Left cardiac atrium (tissue), 4 donors: Measurements from ENCODE around the gene STIM1. TPM values are rescaled to one million over a fixed set of nuclear protein-coding genes. Genes with fewer than 3 reads are reported as not detected.

Experiments
- ATAC-seq, 2 donors: fragments of 200-7000 bp; cut with Tn5 transposase; one replicate each; pipeline ENCODE4 v1.9.1; 2020; ENCODE audit warnings: mild to moderate bottlenecking in 2 of 2, moderate library complexity in 2 of 2
- DNase-seq: peaks from one replicate; pipeline ENCODE4 v3.0.0-alpha.2; 2020
- intact Hi-C, 2 donors: fragments of 100-400 bp; cut with DNase I; formaldehyde crosslinking; loops; one replicate each; pipeline versions ENCODE4 v1.14.1 to v1.15.1; 2022 to 2023
- total RNA-seq, 2 donors: library from RNA; stranded (reverse); fragmentation: NEBNext Ultra II Directional; extraction: Animal tissue kit (Norgen Biotek cat#: 25700); gene quantifications; one replicate each; pipeline ENCODE4 v1.2.1, GENCODE V29; 2021
- donor health status: DM: no; HTN: yes; CAD: no.
- donor health status: DM: no; HTN: yes; CAD: no; lungs with severe emphysema.
- donor health status: DM: yes; HTN: yes; CAD: no.
- donor health status: Dilated cardiomyopathy.

Gene STIM1
- total RNA-seq, 2 donors from 2014 or later: 21.4 to 25.8 TPM

DNA sequence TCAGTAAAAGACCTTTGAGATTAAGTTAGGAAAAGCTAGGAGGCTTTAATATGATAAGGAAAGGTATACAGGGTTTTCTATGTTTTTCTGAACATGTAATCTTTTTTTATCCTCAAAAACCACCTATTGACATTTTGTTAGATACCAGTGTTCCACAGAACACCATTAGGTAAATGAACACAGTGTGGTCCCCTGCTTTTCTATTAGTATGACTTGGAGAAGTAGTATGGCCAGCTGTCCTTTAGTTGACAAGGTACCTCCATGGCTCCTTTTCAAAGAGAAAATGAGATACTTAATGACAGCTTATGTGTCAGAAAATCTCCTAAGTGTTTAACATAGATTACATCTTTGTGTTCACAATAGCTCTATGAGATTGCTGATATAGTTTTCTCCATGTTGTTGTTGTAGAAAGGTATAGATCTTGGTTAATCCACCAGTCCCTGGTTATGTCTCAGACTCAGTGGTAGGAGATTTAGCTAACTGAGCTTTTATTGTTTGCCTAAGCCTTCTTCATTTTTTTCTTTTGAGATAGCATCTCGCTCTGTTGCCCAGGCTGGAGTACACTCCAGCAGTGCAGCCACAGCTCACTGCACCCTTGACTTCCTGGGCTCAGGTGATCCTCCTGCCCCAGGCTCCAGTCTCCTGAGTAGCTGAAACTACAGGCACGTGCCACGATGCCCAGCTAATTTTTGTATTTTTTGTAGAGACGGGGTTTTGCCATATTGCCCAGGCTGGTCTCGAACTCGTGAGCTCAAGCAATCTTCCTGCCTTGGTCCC, 46.0 kb downstream of the STIM1 start:
- intact Hi-C loops: no loop called here
- no peak for ATAC-seq
- DNase-seq: no peak

DNA sequence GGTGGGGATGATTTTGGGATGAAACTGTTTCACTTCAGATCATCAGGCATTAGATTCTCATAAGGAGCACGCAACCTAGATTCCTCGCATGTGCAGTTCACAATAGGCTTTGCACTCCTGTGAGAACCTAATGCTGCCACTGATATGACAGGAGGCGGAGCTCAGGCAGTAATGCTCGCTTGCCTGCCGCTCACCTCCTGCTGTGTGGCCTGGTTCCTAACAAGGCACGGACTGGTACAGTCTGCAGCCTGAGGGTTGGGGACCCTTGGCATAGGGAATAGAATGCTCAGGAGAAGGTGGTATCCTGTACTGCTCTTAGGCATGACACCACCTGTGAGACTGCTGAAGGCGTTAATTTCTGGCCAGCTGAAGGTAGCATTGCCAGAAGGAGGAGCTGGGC, 47.0 kb downstream of the STIM1 start:
- DNase-seq (no peak), ATAC-seq (no peak)
- intact Hi-C loops: no loop called here

DNA sequence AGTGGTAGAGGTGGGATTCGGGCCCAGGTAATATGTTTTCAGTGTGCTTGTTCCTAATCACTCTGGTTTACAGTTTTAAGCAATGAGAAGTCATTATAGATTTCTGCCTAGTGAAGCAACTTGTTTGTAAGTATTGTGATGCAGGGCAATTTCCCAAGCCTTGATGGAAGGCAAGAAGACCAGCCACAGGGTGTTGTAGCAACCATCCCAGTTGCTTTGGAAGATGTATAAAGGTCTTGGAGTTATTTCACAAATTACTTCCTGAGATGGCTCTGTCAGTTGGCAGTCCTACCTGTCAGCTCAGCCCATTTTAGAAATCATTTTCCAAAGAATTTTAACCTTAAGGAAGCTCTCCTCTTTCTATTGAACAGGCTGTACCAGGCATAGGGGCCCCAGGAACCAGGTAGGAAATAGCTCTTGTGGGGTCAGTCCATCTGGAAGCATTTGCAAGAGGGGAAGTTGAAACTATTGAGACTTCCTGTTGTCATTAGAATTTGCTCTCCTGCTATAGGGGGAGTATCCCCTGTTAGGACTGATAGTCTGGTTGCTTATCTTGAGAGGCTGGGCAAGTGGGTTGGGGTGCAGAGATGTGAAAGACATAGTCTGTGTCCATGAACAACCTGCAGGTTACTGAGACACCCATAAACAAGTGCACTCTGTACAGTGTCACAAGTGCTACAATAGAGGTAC, 47.9 kb downstream of the STIM1 start:
- DNase-seq: no peak
- intact Hi-C loops: no loop called here
- ATAC-seq: no peak

DNA sequence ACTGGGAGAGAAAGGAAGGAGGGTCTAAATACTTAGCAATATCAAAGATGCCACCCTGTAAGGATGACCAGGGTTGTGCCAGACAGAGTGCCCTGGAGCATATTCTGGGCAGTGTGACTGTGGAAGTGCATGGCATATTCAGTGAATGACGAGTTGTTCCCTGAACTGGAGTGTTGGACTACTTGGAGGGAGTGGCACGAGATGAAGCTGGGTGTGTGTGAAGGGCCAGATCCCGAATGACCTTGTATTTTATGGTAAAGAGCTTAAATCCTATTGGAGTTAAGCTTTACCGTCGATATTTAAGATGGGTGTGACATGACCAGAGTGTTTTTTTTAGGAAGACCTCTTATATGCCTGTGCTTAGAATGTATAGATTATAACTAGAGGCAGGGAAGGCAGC, 48.8 kb downstream of the STIM1 start:
- DNase-seq (no peak), ATAC-seq (no peak)
- intact Hi-C loops: no loop called here

DNA sequence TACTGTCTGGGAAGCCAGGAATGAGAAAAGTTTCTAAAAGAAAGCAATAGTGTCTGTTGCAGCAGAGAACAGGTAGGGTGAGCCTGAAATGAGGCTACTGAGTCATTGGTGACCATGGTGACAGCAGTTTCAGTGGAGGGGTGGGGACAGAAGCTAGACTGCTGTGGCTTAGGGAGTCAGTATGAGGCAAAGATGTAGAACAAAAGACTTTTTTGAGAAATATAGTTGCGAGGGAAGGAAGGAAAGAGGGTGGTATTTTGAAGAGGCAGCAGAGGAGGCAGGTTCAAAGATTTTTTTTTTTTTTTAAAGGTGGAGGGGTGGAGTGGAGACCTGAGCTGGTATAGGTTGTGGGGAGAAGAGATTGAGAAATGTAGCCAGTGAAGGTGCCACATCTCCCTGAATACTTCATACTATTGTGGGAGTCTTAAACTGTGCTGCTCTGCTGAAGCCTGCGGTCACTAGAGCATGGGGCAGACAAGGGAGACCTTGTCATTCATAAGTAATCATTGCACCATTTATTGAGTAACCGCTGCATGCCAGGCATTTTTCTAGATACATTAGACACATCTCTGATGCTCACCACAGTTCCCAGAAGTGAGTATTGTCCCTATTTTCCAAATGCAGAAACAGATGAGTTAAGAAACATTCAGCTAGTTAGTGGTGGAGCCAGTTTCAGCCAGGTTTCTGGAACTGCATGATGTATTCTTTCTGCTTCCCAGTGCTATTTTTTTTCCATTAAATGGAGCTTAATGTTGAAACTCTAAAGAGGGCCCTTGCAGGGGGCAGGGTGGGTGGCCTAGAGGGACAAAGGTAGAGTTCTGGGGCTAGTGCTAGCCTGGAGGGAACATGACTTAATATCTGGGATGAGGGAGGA, 49.9 kb downstream of the STIM1 start:
- DNase-seq (no peak), ATAC-seq (peak; percentile 63 to 65)
- intact Hi-C loops: no loop called here

DNA sequence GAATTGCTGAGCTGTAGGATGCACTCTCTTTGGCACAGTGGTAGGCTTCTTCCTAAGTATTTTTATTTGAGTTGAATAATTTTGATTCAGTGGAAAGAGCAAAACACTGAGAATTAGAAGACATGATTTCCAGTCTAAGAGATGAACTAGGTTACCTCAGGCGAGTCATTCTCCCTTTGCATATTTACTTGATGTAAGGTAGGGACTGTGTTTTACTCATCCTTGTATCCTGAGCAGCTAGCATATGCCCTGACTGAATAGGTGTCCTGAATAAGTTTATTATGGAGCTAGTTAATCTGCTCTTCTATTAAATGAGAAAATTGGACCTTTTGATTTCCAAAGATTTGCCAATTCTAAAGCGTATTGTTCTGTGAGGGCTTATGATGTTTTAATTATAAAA, 50.7 kb downstream of the STIM1 start:
- intact Hi-C loops: no loop called here
- DNase-seq (no peak), ATAC-seq (peak in 1 of 2 donors; percentile 23)

DNA sequence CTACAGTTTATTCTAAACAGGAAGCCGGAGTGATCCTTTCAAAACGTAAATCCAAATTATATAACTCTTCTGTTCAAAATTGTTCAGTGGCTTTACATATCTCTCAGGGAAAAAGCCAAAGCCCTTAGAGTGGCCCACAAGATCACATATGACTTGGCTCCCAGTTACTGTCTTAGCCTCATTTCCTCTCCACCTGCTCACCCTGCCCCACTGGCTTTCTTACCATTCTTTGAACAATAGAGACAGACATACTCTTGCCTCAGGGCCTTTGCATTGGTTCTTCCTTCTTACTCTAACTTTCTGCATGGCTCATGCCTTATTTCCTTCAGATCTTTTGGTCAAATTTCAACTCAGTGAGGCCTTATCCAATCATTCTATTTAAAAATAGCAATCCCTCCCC, 52.1 kb downstream of the STIM1 start:
- no peak for ATAC-seq
- intact Hi-C loops: no loop called here
- DNase-seq: no peak

DNA sequence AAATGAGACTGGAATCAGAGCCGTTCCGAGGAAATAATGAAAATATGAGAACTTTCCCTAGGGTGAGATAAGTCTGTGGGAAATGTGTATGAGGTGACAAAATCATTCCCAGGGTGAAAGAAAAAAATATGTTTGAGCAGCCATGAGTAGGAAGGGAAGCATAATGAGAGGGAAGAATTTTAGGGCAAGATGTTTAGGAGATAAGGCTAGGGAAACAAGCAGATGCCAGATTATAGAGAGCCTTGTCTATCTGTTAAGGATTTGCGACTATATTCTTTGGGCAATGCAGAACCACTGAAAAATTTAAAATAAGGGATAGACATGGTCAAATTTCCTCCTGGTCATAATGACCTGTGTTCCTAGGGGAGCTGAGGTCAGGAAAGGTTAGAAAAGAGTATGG, 54.4 kb downstream of the STIM1 start:
- ATAC-seq: no peak
- intact Hi-C loops: no loop called here
- DNase-seq: no peak

DNA sequence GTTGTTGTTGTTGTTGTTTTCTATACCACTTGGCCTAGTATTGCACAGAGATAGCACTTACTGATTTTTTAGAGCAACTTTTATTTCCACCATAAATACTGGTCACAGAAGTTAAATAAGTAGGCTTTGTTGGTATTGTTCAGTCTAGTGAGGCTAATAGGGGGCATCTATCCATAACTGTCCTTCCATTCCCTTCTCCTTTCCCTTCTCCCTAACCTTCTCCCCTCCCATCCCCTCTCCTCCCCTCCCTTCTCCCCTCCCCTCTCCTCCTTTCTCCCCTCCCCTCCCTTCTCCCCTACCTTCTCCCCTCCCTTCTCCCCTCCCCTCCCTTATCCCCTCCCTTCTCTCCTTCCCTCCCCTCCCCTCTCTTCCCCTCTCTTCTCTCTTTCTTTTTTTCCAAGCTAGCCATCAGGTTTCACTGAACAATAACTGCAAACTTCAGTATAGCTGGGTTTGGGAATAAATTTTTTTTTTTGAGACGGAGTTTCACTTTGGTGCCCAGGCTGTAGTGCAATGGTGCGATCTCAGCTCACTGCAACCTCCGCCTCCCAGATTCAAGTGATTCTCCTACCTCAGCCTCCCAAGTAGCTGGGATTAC, 56.5 kb downstream of the STIM1 start:
- no peak for ATAC-seq
- no peak for DNase-seq
- intact Hi-C loops: no loop called here

DNA sequence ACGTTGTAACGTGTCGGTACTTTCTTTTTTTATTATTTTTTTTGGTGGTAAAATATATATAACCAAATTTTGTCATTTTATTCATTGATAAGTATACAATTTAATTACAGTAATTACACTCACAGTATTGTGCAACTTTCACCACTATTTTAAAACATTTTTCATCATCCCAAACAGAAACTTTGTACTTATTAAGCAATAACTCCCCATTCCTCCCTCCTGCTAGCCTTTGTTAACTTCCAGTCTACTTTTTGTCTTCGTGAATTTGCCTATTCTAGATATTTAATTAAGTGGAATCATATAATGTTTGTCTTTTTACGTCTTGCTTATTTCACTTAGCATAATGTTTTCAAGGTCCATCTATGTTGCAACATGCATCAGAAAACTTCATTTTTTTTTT, 58.5 kb downstream of the STIM1 start:
- ATAC-seq (no peak), DNase-seq (no peak)
- intact Hi-C loops: no loop called here

DNA sequence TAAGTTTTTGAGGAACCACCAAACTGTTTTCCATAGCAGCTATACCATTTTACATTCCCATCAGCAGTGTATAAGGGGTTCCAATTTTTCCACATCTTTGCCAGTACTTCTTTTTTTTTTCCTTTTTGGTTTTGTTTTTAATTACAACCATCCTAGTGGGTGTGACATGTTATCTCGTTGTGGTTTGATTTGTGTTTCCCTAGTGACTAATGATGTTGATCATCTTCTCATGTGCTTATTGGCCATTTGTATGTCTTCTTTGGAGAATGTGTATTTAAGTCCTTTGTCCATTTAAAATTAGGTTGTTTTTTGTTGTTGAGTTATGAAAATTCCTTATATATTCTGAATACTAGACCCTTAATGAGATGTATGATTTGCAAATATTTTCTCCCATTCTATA, 59.3 kb downstream of the STIM1 start:
- DNase-seq: no peak
- intact Hi-C loops: no loop called here
- ATAC-seq: no peak

DNA sequence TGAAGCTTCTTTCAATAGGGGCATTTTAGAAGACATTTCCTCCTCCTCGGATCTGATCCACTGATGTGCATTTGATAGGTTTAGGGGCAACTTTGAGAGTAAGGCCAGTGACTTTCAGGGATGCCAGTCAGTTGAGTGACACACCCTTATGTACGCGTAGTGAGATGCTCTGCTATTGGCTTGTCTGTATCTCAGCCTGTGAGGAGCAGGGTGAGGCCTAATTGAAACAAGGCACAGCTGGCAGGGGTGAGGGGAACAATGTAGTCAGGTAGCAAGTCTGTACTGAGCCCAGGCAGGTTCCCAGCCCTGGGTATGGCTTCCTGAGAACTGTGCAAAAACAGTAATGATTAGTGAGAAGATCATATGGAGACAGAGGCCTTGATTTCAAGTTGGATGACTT, 61.5 kb downstream of the STIM1 start:
- intact Hi-C loops: no loop called here
- DNase-seq (no peak), ATAC-seq (no peak)

DNA sequence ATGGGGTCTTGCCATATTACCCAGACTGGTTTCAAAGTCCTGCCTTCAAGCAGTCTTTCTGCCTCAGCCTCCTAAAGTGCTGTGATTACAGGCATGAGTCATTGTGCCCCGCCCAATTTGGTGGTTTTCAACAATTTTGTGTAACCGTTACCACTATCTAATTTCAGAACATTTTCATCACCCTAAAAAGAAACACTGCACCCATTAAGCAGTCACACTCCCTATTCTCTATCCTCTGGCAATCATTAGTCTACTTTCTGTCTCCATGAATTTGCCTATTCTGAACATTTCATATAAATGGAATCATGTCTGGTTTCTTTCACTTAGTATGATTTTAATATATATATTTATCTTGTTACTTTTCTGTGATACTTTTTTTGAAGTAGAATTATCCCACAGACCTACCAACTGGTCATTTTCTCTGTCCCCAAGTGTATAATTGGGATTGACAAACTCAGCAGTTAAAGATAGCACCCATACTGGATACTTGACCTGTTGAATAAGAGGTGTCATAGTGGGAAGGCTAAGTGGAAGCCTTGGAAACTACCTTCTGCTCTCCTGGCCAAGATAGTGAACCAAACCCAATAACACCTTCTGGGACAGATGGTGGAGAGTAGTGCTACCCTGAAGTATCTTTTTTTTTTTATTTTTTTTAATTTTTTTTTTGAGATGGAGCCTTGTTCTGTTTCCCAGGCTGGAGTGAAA, 64.8 kb downstream of the STIM1 start:
- intact Hi-C loops: no loop called here
- DNase-seq: peak; percentile 46

DNA sequence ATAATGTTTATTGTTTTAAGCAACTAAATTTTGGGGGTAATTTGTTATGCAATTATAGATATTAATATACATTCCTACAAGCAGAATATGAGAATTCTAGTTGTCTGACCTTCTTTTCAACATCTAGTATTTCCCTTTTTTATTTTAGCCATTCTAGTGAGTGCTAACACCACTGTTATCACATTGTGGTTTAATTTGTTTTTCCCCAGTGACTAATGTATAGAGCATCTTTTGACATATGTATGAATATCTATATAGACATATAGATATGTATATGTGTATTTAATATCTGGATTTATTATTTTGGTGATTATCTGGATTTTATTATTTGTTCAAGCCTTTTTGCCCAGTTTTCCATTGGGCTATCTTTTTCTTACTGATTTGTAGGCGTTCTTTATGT, 66.6 kb downstream of the STIM1 start:
- no peak for DNase-seq
- intact Hi-C loops: no loop called here
- ATAC-seq: no peak

More for the DNA sequence above, 64.8 kb downstream of the STIM1 start:
- peak in 1 of 2 donors; percentile 74 for ATAC-seq

DNA sequence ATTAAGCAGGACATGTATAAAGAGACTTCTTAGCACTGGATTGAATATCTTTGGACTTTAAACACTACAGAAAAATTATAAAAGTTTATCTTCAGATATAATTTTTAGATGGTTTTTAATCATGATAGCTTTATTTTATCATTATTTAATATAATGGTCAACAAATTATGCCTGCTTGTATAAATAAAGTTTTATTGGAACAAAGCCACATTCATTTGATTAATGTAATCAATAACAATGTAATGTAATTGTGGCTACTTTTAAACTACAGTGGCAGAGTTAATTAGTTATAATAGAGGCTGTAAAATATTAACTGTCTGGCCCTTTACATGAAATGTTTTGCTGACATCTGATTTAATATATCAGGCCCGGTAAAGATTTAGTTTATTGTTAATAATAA, 70.0 kb downstream of the STIM1 start:
- no peak for ATAC-seq
- intact Hi-C loops: no loop called here

DNA sequence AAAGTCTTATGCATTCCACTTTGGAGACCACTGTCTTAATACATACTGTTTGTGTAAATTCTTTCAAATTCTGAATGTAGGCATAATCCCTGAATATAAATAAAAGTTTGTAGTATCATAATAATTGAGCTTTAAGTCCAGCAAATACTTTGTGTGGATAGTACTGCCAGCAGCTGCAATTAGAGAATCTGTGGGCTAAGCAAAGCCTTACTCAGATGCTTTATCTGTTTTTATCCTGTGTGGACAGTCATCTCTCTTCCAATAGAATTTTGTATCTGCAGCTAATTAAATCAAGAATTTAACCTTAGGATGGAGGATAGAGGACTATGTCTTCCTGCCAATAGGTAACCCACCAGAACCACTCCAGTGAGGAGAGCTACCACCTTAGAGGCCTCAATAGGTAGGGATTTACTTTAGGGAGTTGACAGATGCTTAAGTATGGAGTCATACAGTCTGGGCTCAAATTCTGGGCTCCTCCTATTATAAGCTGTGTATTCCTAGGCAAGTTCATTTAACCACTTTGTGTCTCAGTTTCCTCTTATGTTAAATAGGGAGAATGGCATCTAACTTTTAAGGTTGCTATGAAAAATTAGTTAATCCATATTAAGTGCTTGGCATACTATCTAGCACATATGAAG, 71.1 kb downstream of the STIM1 start:
- peak in 1 of 2 donors; percentile 39 for ATAC-seq
- intact Hi-C loops: no loop called here
- DNase-seq: no peak

More for the DNA sequence above, 70.0 kb downstream of the STIM1 start:
- no peak for DNase-seq

DNA sequence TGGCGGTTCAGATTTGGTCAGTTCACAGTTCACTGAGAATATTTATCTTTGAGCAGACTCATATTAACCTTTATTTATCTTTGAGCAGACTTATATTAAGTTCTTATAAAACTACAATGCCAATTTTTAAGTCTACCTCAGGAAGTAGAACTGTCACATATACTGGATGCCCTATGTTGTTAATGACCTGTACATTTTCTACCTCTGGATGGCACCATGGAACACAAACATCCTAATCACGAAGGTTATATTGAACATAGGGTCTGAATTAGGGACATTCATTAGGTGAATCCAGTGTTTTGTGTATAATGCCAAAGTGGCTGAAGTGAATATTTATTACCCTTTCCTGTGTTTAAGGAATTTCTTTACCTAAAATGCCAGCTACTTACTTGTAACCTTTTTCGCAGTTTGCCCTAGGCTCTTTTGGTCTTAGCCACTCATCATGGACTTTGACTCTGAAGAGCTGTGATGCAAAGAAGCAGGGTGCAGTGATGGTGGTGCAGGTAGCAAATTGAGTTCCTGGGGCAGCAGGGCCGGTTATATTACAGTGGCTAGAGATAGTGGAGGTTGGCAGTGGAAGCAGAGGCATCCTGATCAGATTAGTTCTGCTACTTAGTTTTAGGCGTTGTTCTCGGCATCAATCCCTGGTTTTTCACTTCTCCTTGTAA, 71.8 kb downstream of the STIM1 start:
- ATAC-seq: no peak
- DNase-seq: no peak
- intact Hi-C loops: no loop called here

DNA sequence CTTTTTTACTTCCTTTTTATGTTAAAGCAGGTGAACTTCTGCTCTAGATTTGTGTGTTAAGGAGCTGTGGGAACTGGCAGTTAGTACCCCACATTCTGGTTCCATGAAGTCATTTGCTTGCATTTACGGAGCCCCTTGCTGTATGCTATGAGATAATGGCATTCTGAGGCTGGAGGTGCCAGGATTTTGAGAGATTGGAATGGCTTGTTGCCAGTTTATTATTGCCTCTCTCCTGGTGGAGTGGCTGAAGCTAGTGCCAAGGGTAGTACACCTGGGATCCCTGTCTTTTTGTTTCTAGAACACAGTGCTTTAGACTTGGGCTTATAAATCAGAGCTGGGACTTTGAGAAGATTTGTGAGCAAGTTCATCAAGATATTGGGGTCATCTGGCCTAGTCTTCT, 73.8 kb downstream of the STIM1 start:
- ATAC-seq: no peak
- intact Hi-C loops: no loop called here
- no peak for DNase-seq
